HG03520 (cell line): ENCODE measurements around the gene LOXL1.
"Not testable (repeated sequence)": the region's sequence is repeated elsewhere in the genome, so short reads cannot be mapped to it uniquely, and the experiment has no call there.

Experiments
- ATAC-seq: cut with Tn5 transposase; IDR thresholded peaks from one replicate; pipeline ENCODE4 v1.9.1; 2021; ENCODE audit warnings: mild to moderate bottlenecking, moderate library complexity; ENCODE audit not compliant: unreplicated experiment

Gene LOXL1

DNA sequence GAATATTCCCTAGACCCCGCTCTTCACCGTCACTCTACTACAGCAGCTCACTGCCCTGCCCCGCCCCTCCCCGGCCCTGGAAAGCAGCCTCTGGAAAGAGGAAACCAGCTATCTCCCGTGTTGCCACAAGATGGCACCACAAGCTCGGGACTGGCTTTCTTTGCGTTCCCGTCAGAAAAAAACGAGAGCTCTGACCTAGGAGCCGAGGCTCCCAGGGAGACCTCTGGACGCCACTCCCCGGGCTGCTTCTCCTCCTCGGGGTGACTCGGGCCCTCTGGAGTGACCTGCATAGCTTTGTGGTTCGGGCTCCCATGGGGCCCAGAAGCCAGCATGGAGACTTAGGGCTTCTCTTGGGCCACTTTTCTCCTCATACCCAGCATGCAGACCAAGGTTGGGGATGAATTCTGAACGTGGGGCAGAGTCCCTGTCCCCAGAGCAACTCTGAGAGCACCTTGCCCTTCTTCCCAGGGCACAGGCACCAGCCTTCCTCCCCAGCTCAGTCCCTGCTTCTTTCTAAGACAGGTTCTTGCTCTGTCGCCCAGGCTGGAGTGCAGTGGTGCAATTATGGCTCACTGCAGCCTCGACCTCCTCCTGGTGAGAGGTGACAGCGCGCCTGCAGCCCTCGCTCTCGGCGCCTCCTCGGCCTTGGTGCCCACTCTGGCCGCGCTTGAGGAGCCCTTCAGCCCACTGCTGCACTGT lies 46.9 kb downstream of the LOXL1 start:
- ATAC-seq: no peak

DNA sequence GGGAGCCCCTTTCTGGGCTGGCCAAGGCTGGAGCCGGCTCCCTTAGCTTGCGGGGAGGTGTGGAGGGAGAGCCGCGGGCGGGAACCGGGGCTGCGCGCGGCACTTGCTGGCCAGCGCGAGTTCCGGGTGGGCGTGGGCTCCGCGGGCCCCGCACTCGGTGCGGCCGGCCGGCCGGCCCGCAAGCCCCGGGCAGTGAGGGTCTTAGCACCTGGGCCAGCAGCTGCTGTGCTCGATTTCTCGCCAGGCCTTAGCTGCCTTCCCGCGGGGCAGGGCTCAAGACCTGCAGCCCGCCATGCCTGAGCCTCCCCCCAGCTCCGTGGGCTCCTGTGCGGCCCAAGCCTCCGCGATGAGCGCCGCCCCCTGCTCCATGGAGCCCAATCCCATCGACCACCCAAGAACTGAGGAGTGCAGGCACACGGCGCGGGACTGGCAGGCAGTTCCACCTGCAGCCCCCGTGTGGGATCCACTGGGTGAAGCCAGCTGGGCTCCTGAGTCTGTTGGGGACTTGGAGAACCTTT lies 47.5 kb downstream of the LOXL1 start:
- ATAC-seq: not testable (repeated sequence)

DNA sequence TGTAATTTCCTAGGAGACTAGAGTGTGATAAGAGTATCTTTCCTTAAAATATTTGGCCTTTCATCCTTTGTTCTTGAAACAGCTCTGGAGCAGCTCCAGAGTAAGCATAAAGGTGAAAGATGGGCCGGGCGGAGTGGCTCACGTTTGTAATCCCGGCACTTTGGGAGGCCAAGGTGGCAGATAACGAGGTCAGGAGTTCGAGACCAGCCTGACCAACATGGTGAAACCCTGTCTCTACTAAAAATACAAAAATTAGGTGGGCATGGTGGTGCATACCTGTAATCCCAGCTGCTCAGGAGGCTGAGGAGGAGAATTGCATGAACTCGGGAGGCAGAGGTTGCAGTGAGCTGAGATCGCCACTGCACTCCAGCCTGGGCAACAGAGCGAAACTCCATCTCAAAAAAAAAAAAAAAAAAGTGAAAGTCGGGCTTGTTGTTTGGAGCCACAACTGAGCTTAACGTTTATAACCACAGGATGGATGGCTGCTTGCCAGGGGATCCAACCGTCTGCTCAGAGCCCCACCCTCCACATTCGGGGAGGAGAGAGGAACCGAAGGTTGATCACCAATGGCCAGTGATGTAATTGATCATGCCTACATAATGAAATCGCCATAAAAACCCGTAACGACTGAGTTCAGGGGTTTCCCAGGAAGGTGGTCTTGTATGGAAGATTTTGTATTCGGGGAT lies 49.3 kb downstream of the LOXL1 start:
- ATAC-seq: not testable (repeated sequence)

DNA sequence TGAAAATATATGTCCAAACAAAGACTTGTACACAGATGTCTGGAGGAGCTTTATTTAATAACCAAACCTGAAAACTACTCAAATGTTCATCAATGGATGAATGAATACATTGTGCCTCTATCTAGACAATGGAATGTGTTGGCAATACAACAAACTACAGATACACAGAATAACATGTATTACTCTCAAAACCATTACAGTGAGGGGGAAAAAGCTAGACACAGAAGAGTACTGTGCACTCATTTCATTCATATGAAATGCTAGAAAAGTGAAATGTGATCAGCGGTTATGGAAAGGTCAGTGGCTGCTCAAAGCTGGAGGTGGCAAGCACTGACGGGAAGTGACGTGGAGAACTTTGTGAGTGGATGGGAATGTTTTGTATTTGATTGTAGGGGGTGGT lies 52.6 kb downstream of the LOXL1 start:
- ATAC-seq: no peak

DNA sequence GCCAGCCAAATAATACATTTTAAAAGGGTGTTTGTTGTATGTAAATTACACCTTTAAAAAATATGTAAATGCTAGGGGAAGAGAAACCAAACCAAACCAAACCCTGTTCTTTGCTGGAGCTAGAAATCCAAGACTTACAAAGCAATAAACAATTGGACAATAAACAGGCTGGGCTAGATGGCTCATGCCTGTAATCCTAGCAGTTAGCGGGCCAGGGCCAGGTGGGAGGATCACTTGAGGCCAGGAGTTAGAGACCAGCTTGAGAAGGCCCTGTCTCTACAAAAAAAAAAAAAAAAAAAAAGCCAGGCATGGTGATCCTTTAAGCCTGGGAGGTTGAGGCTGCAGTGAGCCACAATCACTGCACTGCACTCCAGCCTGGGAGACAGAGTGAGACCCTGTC lies 53.4 kb downstream of the LOXL1 start:
- ATAC-seq: no peak

DNA sequence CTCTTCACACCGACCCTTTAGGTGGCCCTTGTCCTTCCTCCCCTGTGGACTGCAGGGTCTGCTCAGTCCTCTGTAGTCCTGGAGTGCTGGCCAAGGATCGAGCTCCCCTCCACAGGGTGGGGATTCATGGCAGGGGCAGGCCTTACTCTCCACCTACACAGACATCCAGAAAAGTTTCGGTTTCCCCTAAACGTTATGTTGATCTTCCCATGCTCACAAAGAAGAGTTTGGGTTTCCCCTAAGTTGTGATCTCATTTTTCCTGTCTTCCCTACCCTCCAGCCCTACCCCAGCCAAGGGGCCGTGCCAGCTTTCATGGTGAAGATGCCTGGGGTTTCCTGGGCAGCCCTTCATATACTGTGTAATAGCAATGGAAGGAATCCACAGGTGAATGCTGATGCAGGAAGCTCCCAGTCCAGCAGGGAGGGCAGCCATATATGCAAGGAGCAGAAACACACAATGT lies 55.5 kb downstream of the LOXL1 start:
- ATAC-seq: no peak

DNA sequence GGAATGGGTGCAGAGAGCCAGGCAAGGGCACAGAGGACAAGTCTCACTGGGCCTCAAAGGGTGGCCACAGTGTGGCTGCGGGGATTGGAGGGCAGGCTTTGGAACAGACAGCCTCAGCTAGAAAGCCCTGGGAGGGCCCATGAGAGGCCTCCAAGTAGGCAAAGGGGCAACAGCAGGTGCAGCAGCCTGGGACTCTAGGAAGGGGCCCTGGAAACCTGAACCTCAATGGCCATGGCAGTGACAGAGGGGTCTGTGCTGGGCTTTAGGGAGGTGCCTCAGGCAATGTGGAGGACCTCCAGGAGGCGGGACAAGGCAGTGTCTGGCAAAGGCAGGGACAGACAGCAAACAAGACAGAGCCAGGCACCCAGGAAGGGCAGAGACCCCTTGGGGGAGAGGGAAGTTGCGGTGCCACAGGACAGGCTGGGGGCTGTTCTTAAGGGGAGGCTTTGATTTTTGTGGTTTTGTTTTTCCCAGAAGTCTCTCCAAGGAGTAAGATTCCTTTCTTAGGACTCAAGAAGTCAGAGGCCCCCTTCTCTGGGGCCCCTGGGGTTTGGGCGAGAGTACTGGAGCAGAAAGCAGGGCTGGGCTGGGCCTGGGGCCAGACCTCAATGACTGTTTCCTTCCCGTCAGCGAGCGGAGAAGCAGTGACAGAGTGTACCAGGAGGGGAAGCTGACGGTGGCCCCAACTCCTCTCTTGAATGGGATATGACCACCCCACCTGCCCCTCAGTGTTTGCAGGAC lies 56.1 kb downstream of the LOXL1 start:
- no peak for ATAC-seq

DNA sequence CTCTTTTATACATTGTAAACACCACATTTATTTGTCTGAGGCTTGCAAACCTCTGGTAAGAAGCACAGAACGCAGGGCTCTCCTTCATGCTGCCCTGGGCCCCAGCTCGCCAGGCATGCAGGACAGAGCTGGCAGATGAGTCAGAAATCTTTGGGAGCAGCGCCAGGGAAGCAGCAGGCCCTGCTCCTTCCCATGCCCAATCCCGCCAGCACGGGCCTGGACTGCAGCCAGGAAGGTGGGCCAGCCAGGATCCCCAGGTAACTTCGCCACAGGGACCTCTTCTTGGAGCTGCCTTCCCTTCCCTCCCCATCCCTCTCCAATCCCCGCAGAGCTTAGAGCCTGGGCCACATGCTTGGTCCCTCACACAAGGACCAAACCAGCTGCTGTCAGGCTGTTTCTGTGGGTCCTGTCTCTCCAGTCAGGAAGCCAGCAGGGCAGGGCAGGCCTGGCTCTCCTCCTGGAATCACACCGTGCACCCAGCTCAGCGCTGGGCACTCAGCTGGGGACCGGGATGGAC lies 57.0 kb downstream of the LOXL1 start:
- no peak for ATAC-seq

DNA sequence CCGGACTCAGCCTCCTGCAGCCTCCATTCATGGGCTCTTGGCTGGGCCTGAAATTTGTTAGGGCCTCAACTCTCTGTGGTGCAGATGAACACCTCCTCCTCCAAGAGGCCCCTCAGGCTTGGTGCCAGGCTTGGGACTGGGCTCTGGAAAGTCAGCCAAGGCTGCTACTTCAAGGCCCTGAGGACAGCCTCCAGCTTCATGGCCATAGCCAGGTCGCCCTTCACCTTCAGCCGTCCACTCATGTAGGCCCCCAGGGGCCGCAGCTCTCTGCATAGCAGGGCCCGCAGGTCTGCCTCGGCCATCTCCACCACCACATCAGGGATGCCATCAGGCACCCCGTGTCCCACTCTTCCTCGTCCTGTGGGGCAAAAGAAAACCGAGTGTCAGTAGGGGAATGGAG lies 57.5 kb downstream of the LOXL1 start:
- ATAC-seq: no peak

DNA sequence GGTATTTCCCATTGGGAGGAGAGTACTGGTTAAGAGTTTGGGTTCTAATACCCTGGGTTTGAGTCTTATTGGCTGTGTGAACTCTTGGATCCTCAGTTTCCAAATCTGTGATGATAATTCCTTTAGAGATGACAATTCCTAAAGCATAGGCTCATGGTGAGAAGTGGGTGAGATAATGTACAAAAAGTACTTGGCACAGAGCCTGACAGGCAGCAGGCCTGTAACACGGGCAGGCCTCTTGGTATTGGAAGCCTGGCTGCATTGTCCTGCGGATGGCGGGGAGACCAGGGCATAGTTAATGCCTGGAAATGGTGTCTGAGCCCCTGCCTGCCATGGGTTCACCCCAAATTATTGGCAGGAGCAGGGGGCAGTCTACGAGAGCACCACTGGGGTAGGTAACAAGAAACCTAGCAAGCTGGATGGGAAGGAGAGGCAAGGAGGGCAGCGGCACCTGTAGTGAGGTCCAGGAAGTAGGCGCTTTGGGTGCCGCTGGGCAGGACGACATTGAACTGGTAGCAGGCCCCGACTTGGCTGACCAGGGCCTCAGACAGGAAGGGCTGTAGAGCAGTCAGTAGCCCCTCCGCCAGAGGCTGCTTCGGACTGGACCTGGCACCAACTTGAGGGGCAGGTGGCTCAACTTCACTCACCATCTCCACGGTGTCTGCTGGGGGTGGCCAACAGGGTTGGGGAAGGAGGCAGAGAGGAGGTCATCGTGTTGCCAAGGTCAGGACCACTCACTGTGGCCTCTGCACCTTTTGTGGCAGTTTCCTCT lies 58.1 kb downstream of the LOXL1 start:
- ATAC-seq: no peak

DNA sequence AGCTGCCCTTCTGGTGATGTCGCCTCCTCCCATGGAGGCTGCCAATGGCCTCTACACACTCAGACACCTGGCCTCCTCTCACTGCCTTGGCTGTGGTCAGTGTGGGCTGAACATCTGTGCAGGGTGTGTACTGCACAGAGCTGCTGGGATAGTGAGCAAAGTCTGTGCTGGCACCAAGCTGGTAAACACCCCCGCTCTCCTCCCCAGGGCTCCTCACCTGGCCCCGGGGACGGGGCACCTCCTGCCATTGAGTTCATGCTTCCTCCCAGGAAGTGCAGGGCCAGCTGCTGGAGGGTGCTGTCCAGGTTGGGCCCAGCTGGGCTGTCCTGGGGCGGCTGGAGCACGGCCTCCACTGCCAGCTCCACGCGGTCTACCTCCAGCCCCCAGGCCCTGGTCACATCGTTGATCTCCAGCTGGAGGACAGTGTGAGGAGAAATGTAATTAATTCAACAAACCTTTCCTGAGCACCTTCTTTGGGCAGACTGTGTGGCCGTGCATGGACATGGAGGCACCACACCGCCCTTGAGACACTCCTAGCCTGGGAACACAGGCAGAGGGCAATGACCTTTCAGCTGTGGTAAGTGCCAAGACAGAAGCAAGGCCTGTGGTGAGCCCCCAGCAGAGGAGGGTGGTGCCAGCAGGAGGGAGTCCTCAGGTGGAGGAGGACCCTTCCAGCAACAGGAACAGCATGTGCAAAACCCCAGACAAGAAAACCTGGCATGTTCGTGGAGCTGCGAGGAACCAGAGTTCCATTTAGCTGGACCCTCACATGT lies 59.0 kb downstream of the LOXL1 start:
- no peak for ATAC-seq

DNA sequence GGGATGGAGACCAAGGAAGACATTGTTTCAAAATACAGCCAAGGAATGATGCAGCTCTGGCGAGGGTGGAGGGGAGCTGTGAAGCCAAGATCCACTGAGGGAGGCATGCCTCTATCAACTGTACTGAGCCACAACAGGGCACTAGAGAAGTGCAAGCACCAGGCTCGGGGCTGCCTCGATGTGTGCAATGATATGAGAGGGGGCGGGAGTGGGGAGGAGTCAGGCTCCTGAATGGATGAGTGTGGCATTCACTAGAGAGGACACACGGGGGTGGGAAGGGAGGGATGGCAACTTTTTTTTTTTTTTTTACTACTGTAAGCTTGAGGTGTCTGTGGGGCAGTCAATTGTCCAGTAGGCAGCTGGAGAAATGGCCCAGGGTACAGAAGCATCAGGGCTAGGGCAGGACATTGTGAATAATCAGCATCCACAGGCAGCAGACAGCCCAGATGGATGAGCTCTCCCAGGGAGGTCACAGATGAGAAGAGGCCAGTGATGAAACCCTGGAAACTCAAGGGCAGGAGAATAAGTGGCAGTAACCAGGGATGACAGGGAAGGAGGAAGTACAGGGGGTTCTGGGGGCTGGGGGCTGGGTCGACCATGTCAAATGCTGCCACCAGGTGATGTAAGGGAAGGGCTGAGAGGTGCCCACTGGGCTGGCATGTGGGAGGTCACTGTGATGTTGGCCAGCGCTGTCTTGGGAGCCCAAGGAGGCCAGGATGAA lies 60.0 kb downstream of the LOXL1 start:
- ATAC-seq: no peak

DNA sequence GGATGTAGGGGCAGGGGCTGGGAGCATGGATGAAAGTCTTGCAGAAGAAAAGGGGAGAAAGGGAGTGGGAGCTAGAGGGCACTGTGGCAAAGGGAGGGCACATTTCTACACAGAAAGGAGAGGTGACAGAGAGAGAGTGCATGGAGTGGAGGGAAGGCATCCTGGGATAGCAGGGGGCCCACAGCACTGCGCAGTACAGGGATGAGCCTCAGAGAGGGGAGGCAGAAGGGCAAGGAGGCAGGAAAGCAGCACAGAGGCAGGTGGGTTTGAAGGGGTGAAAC lies 60.5 kb downstream of the LOXL1 start:
- no peak for ATAC-seq

DNA sequence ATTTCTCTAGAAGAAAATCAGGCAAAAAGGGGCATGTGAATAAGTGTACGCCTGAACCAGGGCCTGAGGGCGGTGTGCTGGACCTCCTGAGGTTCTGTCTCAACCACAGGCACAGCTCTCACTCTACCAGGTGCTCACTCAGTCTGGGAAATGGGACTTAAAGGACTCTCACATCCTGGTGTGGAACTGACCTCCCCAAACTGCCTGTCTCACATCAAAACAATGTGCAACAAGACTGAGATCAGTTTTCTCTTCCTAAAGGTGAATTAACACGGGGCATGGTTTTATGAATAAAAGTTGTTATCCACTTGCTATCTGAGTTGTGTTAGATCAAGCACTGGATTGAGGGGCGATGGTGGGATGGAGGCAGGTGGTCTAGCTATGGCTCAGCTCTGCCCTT lies 61.0 kb downstream of the LOXL1 start:
- ATAC-seq: no peak

DNA sequence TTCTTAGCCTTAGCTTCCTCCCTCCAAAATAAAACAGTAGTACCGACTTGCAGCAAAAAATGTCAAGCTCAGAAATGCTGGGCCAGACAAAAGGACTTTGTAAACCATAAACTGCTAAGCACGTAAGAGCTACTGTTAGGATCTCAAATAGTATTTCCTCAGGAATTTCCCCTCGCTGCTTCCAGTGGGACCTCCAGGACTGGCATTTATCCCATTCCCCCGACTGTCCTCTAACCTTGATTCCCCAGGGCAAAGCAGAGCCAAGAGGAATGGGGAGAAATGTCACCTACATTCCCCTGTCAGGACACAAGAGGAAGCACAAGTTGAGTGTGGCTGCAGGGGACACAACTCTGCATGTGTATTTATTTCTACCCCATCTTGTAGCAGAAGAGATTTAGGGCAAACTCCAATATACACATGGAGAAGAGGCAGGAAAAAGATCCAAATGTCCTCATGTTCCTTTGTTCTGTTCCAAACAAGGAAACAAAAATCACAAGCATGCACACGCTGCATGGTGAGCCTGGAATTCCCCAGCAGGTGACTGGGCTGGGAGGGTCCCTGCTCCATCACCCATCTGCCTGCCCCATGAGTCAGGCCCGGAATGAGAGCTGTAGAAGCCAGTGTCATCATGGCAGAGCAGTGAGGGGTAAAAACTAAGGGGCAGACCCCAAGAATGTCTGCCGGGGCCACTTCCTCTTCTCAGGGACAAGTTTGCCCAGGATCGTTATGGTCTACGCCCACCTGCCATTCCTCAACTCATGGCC lies 61.6 kb downstream of the LOXL1 start:
- ATAC-seq: no peak

DNA sequence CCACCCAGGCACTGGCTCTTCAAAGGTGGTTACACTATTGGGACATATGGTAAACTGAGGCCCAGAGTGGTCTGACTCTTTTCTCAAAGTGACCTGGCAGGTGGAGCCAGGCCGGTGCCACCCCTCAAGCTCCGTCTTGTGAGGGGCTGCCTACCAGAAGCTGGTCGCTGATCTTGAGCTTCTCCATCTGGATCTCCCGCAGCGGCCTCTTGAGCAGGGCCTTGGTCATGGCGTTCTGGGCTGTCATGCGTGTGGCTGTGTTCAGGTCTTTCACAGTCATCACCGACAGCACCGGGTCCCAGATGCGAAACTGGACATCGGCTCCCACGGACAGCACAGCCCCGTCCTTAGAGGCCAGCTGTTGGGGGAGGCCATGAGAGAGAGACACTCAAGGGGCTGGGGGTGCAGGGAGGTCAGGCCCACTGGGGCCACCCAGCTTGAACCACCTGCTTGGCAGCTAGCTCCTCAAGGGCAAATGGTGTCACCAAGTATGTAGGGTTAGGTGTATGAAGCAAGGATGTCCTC lies 62.2 kb downstream of the LOXL1 start:
- no peak for ATAC-seq

DNA sequence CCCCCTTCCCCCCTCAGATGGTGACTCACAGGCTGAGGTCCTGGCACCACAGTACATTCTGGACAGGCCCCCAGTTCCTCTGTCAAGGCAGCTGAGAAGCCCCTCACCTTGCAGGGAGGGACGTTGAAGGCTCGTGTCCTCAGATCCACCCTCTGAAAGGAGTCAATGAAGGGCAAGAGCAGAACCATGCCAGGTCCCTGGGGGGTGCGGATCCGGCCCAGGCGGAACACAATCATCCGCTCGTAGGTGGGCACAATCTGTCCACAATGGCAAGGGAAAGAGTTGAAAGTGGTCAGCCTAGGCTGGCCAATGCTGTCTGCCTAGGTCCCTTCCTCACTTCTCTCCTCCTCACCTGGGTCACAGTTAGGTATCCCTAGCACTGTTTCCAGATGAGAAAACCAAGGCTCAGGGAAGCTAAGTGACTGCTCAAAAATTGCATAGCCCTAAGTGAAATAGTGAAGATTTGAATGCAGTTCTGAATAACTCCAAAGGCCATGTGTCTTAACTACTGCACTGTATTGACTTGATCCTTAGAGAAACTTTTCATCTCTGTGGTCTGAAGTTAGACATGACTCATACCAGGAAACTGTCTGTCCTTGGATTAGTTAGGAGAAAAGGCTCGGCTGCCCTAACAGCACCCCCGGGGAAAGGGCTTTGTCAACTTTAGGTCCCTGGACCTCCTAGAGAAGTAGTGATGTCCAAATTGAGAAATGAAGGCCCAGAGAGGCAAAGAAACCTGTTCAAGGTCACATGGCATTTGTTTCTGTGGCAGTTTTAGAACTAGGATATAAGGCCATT lies 62.9 kb downstream of the LOXL1 start:
- no peak for ATAC-seq
